HCEC 1CT (cell line): ENCODE measurements around the gene KCNJ14.
"Not testable (repeated sequence)": the region's sequence is repeated elsewhere in the genome, so short reads cannot be mapped to it uniquely, and the experiment has no call there.

Experiments
- DNase-seq: peaks from one replicate; pipeline ENCODE4 v3.0.0-alpha.2; 2017

KCNJ14 gene

GRCh38 chr19:48473161-48473966 lies 18.0 kb downstream of the KCNJ14 start:
- DNase-seq = no peak

DNA sequence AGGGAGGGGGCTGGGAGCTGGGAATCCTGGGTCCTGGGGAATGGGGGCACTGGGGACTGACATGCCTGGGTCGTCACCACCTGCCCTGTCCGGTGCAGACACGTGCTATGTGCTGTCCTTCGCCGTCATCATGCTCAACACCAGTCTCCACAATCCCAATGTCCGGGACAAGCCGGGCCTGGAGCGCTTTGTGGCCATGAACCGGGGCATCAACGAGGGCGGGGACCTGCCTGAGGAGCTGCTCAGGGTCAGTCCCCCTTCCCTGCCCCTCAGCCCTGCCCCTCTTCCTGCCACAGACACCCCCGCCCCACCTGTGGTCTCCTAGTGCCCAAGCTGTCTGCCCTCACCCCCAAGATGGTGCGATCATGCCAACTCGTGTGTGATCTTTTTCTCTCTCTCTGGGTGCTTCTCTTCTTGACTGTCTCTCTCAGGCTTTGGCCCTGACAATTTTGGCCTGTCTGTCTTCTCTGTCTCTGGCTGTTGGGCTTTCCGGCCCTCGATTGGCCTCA lies 18.8 kb downstream of the KCNJ14 start:
- no peak for DNase-seq

DNA sequence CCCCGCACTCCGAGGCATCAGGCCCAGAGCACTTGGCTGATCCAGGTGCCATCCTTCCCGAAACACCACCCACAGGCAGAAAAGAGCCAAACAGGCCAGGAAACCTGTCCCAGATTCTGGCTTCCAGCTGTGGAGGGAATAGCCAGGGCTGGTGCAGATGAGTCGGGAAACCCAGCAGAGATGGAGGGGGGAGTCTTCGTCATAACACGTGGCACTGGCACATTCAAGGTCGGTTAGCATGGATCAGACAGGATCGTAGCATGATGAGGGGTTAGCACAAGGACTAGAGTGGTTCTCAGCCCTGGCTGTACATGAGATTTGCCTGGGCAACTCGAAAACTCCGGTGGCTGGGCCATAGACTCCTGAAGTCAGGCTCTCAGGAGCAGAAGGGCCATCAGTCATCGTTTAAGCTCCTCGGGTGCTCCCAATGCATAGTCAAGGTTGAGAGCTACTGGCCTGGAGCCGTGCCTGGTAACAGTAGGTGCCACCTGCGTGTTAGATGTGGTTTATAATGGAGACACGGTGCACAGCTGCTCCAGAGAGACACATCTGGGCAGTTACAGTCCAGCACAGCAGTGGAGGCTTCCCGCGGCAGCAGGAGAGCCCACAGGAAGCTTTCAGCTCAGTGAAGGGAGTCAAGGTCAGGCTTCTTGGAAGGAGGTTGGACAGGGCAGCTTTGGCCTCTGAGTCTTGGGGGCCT lies 20.1 kb downstream of the KCNJ14 start:
- DNase-seq = no peak

GRCh38 chr19:48476176-48476575 lies 20.8 kb downstream of the KCNJ14 start:
- DNase-seq = no peak

GRCh38 chr19:48477067-48477685 lies 21.8 kb downstream of the KCNJ14 start:
- DNase-seq = no peak

GRCh38 chr19:48477698-48478338 lies 22.4 kb downstream of the KCNJ14 start:
- DNase-seq = no peak

- no peak for DNase-seq
These were observed 23.2 kb downstream of the KCNJ14 start for GRCh38 chr19:48478339-48479256.

- DNase-seq = no peak
These were observed 24.3 kb downstream of the KCNJ14 start for GRCh38 chr19:48479686-48480085.

- DNase-seq = no peak
These were observed 24.8 kb downstream of the KCNJ14 start for GRCh38 chr19:48480183-48480557.

DNA sequence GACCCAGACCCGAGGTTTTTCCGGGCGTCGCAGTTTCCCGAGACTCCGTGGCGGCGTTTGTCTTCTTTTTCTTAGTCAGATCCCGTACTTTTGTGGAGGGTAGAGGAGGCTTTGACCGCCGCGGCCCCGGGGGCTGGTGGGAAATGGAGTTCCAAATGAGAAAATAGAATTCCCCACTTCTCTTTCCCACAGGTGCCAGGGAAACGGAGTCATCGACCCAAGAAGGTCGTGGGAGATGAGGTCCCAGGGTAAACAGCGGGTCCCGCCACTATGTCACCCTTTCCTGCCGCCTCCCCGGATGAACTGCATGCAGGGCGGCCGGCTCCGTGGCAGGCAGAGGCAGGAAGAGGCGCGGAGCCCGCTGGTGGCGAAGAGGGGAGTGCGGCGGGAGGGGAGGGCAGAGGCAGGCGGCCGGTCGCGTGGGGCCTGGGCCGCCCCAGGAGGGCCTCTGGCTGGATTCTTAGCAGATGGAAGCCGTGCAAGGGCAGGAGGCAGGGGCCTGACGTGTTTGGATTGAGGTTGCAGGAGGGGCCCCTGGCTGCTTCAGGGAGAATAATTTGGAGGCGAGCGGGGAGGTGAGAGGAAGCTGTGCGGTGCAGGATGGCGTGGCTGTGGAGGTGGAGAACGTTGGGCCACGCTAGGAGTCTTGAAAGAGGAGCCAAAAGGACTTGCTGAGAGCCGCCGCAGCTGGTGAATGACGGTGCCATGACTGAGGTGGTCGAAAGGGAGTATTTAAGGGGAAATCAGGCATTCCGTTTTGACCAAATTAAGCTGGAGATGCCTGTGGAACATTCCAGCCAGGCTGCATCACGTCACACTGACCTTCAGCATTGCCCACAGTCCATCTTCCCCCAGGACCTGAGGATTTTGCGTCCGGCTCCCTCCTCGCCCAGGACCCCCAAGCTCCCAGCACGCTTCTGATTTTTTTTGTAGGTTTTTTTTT lies 25.5 kb downstream of the KCNJ14 start:
- no peak for DNase-seq

- peak; percentile 9 for DNase-seq
These were observed 26.7 kb downstream of the KCNJ14 start for GRCh38 chr19:48481846-48482639.

DNA sequence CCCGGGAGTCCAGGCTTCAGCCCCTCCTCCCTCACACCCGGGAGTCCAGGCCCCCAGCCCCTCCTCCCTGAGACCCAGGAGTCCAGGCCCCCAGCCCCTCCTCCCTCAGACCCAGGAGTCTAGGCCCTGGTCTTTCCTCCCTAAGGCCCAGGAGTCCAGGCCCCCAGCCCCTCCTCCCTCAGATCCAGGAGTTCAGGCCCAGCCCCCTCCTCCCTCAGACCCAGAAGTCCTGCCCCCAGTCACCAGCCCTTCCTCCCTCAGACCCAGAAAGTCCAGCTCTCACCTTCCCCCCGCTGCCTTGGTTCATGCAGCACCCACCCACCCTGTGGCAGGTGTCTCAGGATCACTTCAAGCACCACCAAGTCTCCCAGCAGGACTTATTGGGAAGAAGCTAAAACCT lies 27.9 kb downstream of the KCNJ14 start:
- DNase-seq = no peak

DNA sequence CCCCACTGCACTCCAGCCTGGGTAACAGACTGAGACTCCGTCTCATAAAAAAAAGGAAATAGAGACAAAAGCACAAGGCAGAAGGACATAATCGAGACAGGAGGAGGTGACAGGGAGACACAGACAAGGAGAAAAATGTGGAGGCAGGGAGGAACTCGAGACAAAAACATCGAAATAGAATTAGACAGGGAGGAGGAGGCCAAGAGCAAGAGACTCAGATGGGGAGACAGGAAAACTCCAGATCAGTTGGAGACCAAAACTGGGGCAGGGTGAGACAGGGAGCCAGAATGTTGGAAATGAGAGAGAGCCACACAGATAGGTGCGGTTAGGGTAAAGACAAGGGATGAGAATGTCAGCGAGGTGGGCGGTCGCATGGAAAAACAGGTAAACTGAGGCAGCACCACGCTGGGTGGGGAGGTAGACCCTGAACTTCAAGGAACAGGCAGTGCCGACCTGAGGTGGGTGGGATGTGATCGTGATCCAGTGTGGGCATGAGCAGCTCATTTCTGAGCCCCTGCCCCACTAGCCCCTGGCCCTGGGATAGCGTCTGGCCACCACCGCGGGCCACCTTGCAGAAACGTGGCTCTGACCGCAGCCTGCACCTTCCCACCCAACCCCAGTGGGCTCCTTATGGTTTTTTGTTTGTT lies 29.0 kb downstream of the KCNJ14 start:
- DNase-seq = no peak

DNA sequence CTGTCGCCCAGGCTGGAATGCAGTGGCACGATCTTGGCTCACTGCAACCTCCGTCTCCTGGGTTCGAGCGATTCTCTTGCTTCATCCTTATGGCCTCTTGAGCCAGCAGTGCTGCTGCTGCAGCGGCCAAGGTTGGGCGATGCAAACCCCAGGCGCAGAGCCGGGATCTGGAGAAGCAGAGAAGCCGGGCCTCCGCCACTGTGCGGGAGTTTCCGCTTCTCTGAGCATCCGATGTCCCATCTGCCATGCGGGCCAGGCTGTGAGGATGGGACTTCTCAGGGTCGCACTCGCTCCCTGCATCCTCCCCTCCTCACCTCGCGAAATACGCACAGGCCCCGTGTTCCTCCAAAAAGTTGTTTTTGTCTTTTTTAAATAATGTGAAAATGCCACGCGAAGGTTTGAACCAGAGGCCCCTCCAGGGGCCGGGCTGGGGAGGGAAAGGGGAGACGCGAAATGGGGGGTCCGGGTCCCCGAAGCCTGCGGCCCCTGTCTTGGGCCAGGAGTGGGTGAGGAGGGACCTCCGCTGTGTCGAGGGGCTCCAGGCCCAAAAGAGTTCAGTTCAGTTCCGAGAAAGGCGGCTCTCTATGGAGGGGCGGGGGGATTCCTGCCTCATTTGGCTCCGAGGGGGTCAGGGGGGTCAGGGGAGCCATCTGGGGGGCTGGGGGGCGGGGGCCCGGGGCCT lies 29.7 kb downstream of the KCNJ14 start:
- DNase-seq = no peak

DNA sequence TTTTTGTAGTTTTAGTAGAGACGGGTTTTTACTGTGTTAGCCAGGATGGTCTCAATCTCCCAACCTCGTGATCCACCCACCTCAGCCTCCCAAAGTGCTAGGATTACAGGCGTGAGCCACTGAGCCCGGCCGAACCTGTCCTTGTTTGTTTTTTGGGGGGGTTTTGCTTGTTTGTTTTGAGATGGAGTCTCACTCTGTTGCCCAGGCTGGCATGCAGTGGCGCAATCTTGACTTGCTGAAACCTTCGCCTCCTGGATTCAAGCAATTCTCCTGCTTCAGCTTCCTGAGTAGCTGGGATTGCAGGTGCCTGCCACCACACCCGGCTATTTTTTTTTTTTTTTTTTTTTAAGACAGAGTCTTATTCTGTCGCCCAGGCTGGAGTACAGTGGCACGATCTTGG lies 31.3 kb downstream of the KCNJ14 start:
- not testable (repeated sequence) for DNase-seq

DNA sequence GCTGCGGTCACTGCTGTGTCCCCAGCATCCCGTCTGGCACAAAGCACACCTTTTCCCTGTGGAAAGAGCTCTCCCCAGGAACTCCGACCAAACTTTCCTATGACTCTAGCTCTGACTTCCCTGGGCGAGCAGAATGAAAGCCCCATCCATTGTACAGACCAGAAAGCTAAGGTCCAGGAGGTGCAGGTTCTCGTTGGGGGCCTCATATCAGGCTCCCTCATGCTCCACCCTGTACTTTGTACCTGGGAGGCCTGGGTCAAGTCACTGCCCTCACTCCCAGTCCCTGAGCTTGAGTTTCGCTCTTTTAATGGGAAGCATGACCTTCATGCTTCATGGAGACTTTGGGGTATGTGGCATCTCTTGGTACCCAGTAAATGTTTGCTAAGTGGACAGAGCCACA lies 32.2 kb downstream of the KCNJ14 start:
- no peak for DNase-seq

DNA sequence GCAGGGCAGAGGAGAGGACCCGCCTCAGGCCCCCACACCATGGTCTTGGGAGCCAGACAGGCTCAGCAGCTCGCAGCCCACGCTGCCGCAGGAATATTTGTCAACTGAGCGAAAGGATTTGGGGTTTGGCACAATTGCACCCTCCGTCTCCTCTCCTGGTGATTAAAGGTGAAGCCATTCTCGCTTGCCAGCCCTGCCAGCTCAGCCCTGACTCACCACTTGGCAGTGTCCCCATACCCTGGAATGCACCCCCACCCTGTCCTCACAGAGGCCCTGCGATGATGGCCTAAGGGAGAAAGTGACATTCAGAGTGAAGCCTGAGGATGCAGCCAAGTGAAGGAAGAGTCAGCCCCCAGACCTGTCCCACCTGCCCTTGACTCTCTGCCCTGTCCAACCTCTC lies 32.6 kb downstream of the KCNJ14 start:
- peak; percentile 67 for DNase-seq

GRCh38 chr19:48488478-48488877 lies 33.1 kb downstream of the KCNJ14 start:
- not testable (repeated sequence) for DNase-seq
